HG03045 (cell line): ENCODE measurements around the gene KDM6B.
"Not testable (repeated sequence)": the region's sequence is repeated elsewhere in the genome, so short reads cannot be mapped to it uniquely, and the experiment has no call there.

Experiments used
- ATAC-seq: cut with Tn5 transposase; IDR thresholded peaks from one replicate; pipeline ENCODE4 v1.9.1; 2021; ENCODE audit warnings: mild to moderate bottlenecking, moderate library complexity; ENCODE audit not compliant: unreplicated experiment

KDM6B gene

GRCh38 chr17:7851438-7852261, 17.6 kb downstream of the KDM6B start:
- peak; percentile 68 for ATAC-seq

- no peak for ATAC-seq
Measured at GRCh38 chr17:7852262-7852670, 18.2 kb downstream of the KDM6B start.

GRCh38 chr17:7852919-7853690, 19.1 kb downstream of the KDM6B start:
- ATAC-seq, result no peak

- ATAC-seq, result no peak
Measured at GRCh38 chr17:7853691-7854038, 19.6 kb downstream of the KDM6B start.

- ATAC-seq, result no peak
Measured at GRCh38 chr17:7854078-7854777, 20.2 kb downstream of the KDM6B start.

GRCh38 chr17:7854851-7855659, 21.0 kb downstream of the KDM6B start, which contains the start of gene TMEM88:
TMEM88 (plus strand) TSS chr17:7855066; CDS start chr17:7855075, 9 bp downstream.
- ATAC-seq, result no peak

GRCh38 chr17:7855660-7856010, 21.6 kb downstream of the KDM6B start:
- ATAC-seq, result no peak

- ATAC-seq, result no peak
Measured at GRCh38 chr17:7856011-7856810, 22.2 kb downstream of the KDM6B start.

GRCh38 chr17:7856811-7857712, 23.0 kb downstream of the KDM6B start, which contains the start of gene NAA38:
NAA38 (minus strand) TSS chr17:7857559; CDS start chr17:7857463, 96 bp downstream.
- peak; percentile 68 for ATAC-seq

- peak; percentile 45 for ATAC-seq
Measured at GRCh38 chr17:7857713-7858521, 23.9 kb downstream of the KDM6B start, which contains the start of gene CYB5D1. CYB5D1 (plus strand) TSS chr17:7858003; CDS start chr17:7858135, 132 bp downstream.

- no peak for ATAC-seq
Measured at GRCh38 chr17:7858522-7858810, 24.4 kb downstream of the KDM6B start.

- no peak for ATAC-seq
Measured at GRCh38 chr17:7859028-7859427, 25.0 kb downstream of the KDM6B start.

- ATAC-seq, result no peak
Measured at GRCh38 chr17:7862692-7863437, 28.8 kb downstream of the KDM6B start.

GRCh38 chr17:7864384-7864783, 30.4 kb downstream of the KDM6B start:
- not testable (repeated sequence) for ATAC-seq

GRCh38 chr17:7864995-7865650, 31.1 kb downstream of the KDM6B start:
- no peak for ATAC-seq

GRCh38 chr17:7867881-7868329, 33.9 kb downstream of the KDM6B start:
- no peak for ATAC-seq

GRCh38 chr17:7873051-7873450, 39.0 kb downstream of the KDM6B start:
- ATAC-seq, result no peak
